ENCODE results near the gene ITPK1. TPM values are rescaled to one million over a fixed set of nuclear protein-coding genes. Genes with fewer than 3 reads are reported as not detected.

Gene ITPK1
- total and polyA plus RNA-seq, 12 donors, result 47.1 to 152 (median 92.7) TPM

DNA sequence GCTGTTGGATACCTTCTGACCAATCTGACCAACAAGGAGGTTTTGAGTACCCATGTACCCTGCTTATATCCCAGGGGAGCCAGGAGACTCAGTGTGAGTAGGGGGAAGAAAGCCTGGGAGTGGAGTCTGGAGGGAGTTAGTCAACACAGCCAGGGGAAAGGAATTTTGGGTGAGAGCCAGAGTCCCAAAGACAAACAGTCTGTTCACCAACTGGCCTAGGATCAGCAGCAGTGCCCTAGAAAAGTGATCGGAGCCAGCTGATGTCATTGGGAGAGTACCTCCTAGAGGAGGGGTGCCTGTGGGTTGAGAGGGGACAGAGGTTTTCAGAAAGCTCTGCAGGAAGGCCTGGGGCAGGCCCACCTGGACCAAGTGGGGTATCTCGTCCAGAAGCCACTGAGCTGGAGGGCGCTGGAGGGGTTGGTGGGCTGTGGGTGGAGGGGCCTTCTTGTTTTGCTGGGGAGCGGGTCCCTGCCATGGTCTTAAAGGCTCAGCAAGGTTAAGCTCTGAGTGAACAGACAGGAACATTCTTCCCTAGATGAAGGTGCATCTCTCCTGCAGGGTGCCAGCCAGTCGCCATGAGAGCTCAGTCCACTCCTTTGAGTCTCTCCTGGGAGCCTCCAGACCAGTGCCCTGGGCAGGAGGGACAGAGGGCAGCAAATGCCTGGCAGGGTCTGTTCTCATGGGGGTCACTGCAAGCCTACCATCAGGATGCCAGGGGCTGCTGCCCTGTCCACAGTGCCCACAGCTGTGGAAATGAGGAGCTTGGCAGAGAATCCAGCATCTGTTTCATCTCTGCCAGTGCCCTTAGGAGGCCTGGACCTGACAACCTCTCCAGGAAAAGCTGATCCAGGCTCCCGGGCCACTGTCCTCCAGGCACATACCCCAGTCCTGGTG lies 129.2 kb downstream of the ITPK1 start:
- 71% methylated on average over 6 of the region's 6 CpGs for WGBS, 2 donors

GRCh38 chr14:92985521-92985920 lies 130.2 kb downstream of the ITPK1 start:
- Histone ChIP-seq H3K4me3 (no peak overlapping the region), H3K4me1 (peaks cover 15 to 45% (median 29%) of the 10 kb centered on the region in 9 donors), H3K27ac (peak overlapping the region in 9 of 10 donors; percentile 16 to 82 (median 79)), H3K36me3 (peaks cover 0 to 20% (median 0%) of the 10 kb centered on the region in 9 donors), H3K27me3 (no peaks in the 10 kb centered on the region), H3K9me3 (peaks cover 0 to 7% (median 0%) of the 10 kb centered on the region in 11 donors)
- intact Hi-C loops (cut with DNase I), result no loop called here
- TF ChIP-seq, protein P1, sequence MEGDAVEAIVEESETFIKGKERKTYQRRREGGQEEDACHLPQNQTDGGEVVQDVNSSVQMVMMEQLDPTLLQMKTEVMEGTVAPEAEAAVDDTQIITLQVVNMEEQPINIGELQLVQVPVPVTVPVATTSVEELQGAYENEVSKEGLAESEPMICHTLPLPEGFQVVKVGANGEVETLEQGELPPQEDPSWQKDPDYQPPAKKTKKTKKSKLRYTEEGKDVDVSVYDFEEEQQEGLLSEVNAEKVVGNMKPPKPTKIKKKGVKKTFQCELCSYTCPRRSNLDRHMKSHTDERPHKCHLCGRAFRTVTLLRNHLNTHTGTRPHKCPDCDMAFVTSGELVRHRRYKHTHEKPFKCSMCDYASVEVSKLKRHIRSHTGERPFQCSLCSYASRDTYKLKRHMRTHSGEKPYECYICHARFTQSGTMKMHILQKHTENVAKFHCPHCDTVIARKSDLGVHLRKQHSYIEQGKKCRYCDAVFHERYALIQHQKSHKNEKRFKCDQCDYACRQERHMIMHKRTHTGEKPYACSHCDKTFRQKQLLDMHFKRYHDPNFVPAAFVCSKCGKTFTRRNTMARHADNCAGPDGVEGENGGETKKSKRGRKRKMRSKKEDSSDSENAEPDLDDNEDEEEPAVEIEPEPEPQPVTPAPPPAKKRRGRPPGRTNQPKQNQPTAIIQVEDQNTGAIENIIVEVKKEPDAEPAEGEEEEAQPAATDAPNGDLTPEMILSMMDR (IDR thresholded peaks at IDR 0.05), result no peak
- WGBS, 2 donors, result 94 to 97% methylated on average over 4 of the region's 4 CpGs
- DNase-seq, result no peak
- no peak for ATAC-seq

More for the DNA sequence above, 129.2 kb downstream of the ITPK1 start:
- no peak overlapping the region for H3K4me3 ChIP-seq
- H3K27ac ChIP-seq, result peak overlapping the region; percentile 16 to 82 (median 76)
- peaks cover 0 to 7% (median 0%) of the 10 kb centered on the region in 11 donors for H3K9me3 ChIP-seq
- H3K27me3 ChIP-seq, result no peaks in the 10 kb centered on the region
- peaks cover 0 to 20% (median 0%) of the 10 kb centered on the region in 9 donors for H3K36me3 ChIP-seq
- intact Hi-C loops (cut with DNase I), result no loop called here
- peak; percentile 24 to 72 for DNase-seq
- H3K4me1 ChIP-seq, result peaks cover 19 to 55% (median 34%) of the 10 kb centered on the region in 9 donors
- peak; percentile 51 to 90 (median 84) for ATAC-seq
- TF ChIP-seq, protein P1 (IDR thresholded peaks at IDR 0.05), result no peak

DNA sequence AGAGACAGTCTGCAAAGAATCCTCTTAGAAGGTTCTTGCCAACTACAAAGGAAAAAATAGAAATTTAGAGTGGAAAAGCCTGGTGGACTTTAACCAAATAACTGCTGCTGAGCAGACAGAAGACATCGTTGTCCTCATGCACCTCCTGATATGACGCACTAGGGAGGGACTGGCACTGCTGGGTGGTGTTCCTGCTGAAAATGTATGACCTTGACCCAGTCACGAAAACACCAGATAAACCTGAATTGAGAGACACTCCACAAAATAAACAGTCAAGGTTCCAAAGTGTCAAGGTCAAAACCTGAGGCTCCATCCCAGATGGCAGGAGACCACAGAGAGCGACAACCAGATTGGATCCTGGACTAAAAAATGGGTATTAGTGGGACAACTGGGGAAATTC lies 130.8 kb downstream of the ITPK1 start:
- intact Hi-C loops (cut with DNase I), result no loop called here
- peaks cover 15 to 48% (median 28%) of the 10 kb centered on the region in 9 donors for H3K4me1 ChIP-seq
- DNase-seq, result no peak
- H3K27ac ChIP-seq, result peak overlapping the region in 6 of 10 donors; percentile 3 to 81 (median 54)
- no peak overlapping the region for H3K4me3 ChIP-seq
- no peak for ATAC-seq
- peaks cover 0 to 20% (median 0%) of the 10 kb centered on the region in 9 donors for H3K36me3 ChIP-seq
- WGBS, 2 donors, result 60 to 62% methylated on average over 4 of the region's 4 CpGs
- no peaks in the 10 kb centered on the region for H3K27me3 ChIP-seq
- TF ChIP-seq, protein P1 (IDR thresholded peaks at IDR 0.05), result no peak
- peaks cover 0 to 11% (median 0%) of the 10 kb centered on the region in 11 donors for H3K9me3 ChIP-seq

DNA sequence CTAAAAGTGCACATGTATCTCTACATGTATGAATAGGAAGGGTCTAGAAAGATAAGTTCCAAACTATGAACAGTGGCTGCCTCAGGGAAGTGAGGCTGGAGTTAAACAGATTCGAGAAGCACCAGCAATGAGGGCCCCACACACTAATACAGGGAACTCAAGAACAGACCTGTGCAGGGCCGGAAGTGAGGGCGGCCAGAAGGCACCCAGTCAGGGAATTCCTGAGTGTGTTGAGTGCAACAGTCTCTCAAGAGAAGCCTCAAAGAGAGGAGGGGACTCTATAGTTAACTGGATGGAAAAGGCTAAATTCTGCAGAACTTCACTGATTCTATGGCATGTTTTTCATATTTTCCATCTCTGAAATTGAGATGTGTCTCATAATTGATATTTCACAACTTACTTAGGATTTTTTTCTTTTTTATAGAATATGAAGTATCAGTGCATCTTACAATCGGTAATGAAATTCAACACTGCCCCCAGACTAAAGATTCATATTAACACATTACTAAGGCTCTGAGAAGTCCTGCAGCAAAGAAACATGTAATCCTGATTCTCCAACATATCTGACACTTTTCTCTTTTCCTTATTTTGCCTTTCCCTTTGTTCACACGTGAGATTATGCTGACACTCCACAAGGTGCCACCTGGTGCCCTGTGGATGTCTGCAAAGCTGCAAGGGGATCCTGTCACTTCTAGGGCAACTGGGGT lies 131.5 kb downstream of the ITPK1 start:
- 82 to 88% methylated on average over 5 of the region's 5 CpGs for WGBS, 2 donors
- Histone ChIP-seq H3K4me3 (no peak overlapping the region), H3K4me1 (peaks cover 15 to 49% (median 28%) of the 10 kb centered on the region in 9 donors), H3K36me3 (peaks cover 0 to 14% (median 0%) of the 10 kb centered on the region in 9 donors), H3K27me3 (no peaks in the 10 kb centered on the region), H3K9me3 (peaks cover 0 to 18% (median 0%) of the 10 kb centered on the region in 11 donors), H3K27ac (peak overlapping the region in 6 of 10 donors; percentile 3 to 81 (median 27))
- TF ChIP-seq, protein P1 (IDR thresholded peaks at IDR 0.05), result no peak
- ATAC-seq (no peak), DNase-seq (no peak)
- intact Hi-C loops (cut with DNase I), result no loop called here

Data from heart right ventricle (tissue), 16 donors.